ENCODE data around the gene IL3. TPM values are rescaled to one million over a fixed set of nuclear protein-coding genes. Genes with fewer than 3 reads are reported as not detected.

IL3 gene
- total and polyA plus RNA-seq, 9 of the 15 experiments (the other 6 are each of a cell fraction or from before 2014, with no cell fraction given) = not detected

DNA sequence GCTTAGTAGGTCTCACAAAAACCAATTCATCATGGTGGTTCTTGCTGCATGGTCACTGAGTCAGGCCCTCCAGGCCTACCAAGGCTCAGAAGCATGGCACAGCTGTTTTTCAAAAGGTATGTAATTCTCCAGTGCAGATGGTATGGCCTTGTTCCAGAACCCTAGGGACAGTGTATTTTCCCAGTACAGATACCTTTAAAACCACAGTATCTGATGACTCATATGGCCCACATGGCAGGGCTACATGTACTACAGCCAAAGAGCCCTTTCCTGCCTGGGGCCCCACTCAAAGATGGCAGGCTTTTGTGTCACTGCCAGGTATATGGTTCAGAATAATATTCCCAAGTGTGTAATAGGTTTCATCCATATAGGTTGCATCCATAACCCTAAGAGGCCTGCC is 29.7 kb downstream of the IL3 start (continued):
- TF ChIP-seq, protein P1, sequence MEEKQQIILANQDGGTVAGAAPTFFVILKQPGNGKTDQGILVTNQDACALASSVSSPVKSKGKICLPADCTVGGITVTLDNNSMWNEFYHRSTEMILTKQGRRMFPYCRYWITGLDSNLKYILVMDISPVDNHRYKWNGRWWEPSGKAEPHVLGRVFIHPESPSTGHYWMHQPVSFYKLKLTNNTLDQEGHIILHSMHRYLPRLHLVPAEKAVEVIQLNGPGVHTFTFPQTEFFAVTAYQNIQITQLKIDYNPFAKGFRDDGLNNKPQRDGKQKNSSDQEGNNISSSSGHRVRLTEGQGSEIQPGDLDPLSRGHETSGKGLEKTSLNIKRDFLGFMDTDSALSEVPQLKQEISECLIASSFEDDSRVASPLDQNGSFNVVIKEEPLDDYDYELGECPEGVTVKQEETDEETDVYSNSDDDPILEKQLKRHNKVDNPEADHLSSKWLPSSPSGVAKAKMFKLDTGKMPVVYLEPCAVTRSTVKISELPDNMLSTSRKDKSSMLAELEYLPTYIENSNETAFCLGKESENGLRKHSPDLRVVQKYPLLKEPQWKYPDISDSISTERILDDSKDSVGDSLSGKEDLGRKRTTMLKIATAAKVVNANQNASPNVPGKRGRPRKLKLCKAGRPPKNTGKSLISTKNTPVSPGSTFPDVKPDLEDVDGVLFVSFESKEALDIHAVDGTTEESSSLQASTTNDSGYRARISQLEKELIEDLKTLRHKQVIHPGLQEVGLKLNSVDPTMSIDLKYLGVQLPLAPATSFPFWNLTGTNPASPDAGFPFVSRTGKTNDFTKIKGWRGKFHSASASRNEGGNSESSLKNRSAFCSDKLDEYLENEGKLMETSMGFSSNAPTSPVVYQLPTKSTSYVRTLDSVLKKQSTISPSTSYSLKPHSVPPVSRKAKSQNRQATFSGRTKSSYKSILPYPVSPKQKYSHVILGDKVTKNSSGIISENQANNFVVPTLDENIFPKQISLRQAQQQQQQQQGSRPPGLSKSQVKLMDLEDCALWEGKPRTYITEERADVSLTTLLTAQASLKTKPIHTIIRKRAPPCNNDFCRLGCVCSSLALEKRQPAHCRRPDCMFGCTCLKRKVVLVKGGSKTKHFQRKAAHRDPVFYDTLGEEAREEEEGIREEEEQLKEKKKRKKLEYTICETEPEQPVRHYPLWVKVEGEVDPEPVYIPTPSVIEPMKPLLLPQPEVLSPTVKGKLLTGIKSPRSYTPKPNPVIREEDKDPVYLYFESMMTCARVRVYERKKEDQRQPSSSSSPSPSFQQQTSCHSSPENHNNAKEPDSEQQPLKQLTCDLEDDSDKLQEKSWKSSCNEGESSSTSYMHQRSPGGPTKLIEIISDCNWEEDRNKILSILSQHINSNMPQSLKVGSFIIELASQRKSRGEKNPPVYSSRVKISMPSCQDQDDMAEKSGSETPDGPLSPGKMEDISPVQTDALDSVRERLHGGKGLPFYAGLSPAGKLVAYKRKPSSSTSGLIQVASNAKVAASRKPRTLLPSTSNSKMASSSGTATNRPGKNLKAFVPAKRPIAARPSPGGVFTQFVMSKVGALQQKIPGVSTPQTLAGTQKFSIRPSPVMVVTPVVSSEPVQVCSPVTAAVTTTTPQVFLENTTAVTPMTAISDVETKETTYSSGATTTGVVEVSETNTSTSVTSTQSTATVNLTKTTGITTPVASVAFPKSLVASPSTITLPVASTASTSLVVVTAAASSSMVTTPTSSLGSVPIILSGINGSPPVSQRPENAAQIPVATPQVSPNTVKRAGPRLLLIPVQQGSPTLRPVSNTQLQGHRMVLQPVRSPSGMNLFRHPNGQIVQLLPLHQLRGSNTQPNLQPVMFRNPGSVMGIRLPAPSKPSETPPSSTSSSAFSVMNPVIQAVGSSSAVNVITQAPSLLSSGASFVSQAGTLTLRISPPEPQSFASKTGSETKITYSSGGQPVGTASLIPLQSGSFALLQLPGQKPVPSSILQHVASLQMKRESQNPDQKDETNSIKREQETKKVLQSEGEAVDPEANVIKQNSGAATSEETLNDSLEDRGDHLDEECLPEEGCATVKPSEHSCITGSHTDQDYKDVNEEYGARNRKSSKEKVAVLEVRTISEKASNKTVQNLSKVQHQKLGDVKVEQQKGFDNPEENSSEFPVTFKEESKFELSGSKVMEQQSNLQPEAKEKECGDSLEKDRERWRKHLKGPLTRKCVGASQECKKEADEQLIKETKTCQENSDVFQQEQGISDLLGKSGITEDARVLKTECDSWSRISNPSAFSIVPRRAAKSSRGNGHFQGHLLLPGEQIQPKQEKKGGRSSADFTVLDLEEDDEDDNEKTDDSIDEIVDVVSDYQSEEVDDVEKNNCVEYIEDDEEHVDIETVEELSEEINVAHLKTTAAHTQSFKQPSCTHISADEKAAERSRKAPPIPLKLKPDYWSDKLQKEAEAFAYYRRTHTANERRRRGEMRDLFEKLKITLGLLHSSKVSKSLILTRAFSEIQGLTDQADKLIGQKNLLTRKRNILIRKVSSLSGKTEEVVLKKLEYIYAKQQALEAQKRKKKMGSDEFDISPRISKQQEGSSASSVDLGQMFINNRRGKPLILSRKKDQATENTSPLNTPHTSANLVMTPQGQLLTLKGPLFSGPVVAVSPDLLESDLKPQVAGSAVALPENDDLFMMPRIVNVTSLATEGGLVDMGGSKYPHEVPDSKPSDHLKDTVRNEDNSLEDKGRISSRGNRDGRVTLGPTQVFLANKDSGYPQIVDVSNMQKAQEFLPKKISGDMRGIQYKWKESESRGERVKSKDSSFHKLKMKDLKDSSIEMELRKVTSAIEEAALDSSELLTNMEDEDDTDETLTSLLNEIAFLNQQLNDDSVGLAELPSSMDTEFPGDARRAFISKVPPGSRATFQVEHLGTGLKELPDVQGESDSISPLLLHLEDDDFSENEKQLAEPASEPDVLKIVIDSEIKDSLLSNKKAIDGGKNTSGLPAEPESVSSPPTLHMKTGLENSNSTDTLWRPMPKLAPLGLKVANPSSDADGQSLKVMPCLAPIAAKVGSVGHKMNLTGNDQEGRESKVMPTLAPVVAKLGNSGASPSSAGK (IDR thresholded peaks at IDR 0.05) = peak; percentile 29; the same call in 1 of the 2 replicates
- peak; percentile 34; the same call in 1 of the 2 replicates for TF ChIP-seq NFIC (IDR thresholded peaks at IDR 0.05)
- no peak for TF ChIP-seq ZKSCAN3 (CRISPR knock-in tag; IDR thresholded peaks at IDR 0.05)
- TF ChIP-seq, protein P2, sequence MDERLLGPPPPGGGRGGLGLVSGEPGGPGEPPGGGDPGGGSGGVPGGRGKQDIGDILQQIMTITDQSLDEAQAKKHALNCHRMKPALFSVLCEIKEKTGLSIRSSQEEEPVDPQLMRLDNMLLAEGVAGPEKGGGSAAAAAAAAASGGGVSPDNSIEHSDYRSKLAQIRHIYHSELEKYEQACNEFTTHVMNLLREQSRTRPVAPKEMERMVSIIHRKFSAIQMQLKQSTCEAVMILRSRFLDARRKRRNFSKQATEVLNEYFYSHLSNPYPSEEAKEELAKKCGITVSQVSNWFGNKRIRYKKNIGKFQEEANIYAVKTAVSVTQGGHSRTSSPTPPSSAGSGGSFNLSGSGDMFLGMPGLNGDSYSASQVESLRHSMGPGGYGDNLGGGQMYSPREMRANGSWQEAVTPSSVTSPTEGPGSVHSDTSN (CRISPR knock-in tag; IDR thresholded peaks at IDR 0.05; ENCODE audit: low read depth) = no peak
- TF ChIP-seq, protein P2 (tag; conservative IDR thresholded peaks at IDR 0.05; ENCODE audit: low read depth) = no peak
- no peak for TF ChIP-seq HDAC2 (IDR thresholded peaks at IDR 0.05)
- TF ChIP-seq FOSL1 (tag; conservative IDR thresholded peaks at IDR 0.05) = peak; percentile 91
- TF ChIP-seq, protein P3, sequence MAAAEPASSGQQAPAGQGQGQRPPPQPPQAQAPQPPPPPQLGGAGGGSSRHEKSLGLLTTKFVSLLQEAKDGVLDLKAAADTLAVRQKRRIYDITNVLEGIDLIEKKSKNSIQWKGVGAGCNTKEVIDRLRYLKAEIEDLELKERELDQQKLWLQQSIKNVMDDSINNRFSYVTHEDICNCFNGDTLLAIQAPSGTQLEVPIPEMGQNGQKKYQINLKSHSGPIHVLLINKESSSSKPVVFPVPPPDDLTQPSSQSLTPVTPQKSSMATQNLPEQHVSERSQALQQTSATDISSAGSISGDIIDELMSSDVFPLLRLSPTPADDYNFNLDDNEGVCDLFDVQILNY (CRISPR knock-in tag; IDR thresholded peaks at IDR 0.05) = no peak
- TF ChIP-seq ARID1B (IDR thresholded peaks at IDR 0.05) = 0 out of 2 replicates have a peak, but pooled peaks have one; percentile 6
- peak; percentile 86 for TF ChIP-seq JUND (IDR thresholded peaks at IDR 0.05; ENCODE audit: borderline replicate concordance, low read depth, low read length)
- TF ChIP-seq JUND (tag; IDR thresholded peaks at IDR 0.05; ENCODE audit: borderline replicate concordance, low read depth, low read length) = peak; percentile 68; the same call in 1 of the 3 replicates
- 0 out of 2 replicates have a peak, but pooled peaks have one; percentile 39 for TF ChIP-seq JUNB (CRISPR knock-in tag; conservative IDR thresholded peaks at IDR 0.05)
- no peak for TF ChIP-seq GABPA (tag; conservative IDR thresholded peaks at IDR 0.05; ENCODE audit: low read depth)

Data from K562 (cell line).